ENCODE measurements around the gene SCN11A.
"Not testable (repeated sequence)": the region's sequence is repeated elsewhere in the genome, so short reads cannot be mapped to it uniquely, and the experiment has no call there.

SCN11A gene

DNA sequence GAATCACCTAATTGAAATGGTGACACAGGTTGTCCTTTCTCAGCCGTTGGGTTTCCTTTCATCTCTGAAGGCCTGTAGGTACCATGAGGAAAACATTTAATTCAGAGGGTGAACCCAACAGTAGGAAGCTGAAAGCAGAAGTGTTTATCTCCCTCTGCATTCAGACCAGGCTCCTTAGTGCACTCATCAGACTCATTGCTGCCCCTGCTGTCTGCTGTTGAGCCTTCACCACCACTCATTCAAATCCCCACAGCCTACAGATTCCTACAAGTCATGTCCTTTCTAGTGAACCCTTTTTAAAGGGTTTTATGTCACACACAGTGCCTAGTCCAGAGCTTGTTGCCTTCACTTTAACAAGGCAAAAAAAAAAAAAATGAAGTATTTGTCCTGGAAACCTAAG lies 13.5 kb upstream of the SCN11A start:
- peak; percentile 53 for DNase-seq (ENCODE audit: low spot score)

GRCh38 chr3:39064646-39065045 lies 12.9 kb upstream of the SCN11A start:
- DNase-seq (ENCODE audit: low spot score), result no peak

DNA sequence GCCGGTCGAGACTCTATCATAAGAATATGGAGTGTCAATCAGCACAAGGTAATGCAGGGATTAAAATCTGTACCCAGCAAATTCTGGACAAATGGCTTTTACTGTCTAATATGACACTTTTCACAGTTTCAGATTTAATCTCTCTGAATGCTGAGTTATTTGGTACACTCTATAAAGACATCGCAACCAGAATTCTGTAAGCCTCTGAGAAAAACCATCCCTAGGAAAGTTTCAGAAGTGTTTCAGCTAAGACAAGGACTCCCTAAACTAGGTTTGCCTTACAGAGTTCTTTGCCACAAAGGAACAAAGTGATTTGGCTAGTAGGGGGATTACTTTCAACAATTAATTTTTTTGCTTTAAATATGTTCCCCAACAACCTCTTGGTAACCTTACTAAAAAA lies 11.4 kb upstream of the SCN11A start:
- DNase-seq (ENCODE audit: low spot score), result no peak

DNA sequence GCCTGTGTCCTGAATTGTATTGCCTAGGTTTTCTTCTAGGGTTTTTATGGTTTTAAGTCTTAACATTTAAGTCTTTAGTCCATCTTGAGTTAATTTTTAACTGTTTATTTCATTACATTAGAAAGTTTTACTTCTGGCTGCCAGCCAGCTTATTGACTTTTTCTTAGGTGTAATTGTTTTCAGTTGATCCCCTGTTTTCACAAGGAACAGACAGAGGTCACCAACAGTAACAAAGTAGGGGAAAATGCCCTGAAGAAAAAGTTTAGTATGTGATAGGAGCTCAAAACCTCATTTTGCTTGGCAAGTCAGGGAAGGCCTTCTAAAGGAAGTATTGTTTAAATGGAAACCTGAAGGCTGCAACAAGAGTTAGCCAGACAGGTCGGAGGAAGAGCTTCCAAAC lies 10.4 kb upstream of the SCN11A start:
- DNase-seq (ENCODE audit: low spot score), result no peak

DNA sequence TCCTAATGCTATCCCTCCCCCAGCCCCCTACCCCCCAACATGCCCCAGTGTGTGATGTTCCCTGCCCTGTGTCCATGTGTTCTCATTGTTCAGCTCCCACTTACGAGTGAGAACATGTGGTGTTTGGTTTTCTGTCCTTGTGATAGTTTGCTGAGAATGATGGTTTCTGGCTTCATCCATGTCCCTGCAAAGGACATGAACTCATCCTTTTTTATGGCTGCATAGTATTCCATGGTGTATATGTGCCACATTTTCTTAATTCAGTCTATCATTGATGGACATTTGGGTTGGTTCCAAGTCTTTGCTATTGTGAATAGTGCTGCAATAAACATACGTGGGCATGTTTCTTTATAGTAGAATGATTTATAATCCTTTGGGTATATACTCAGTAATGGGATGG lies 9.5 kb upstream of the SCN11A start:
- not testable (repeated sequence) for DNase-seq (ENCODE audit: low spot score)

DNA sequence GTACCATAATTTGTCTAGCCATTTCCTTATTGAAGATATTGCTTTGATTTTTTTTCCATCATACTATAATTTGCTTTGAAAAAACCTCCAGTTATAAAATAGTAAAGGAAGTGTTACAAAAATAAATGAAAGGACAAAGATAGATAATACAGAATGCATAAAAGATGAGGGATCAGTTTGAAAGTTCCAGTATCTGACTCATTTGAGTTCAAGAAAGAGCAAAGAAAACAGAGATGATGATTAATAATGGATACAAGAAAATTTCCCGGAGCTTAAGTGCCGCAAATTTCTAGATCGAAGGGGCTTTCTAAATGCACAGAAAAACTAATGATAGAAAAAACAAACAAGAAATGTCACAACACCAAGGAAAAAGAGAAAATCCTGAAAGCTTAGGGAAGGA lies 4.4 kb upstream of the SCN11A start:
- no peak for DNase-seq (ENCODE audit: low spot score)

DNA sequence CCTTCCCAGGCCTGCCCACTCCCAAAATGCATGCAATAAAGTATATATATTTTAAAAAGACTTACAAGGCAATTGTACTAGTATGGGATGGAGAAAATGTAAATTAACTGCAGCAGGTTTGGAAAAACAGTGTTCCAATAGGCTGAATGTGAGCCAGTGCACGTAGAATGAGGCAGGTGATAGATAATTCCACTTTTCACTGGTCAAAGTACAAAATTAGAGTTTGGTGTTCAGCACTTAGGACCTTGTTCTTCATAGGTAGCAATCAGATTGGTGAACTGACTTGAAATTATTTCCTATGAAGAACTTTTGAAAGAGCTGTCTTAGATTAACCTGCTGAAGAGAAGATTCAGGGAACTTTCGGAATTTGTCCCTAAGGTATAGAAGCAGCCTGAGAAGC lies 2.0 kb upstream of the SCN11A start:
- DNase-seq (ENCODE audit: low spot score), result no peak

GRCh38 chr3:39052583-39052982 lies 839 bp upstream of the SCN11A start:
- DNase-seq (ENCODE audit: low spot score), result peak; percentile 5

GRCh38 chr3:39050029-39050428 lies 1.7 kb downstream of the SCN11A start:
- no peak for DNase-seq (ENCODE audit: low spot score)

DNA sequence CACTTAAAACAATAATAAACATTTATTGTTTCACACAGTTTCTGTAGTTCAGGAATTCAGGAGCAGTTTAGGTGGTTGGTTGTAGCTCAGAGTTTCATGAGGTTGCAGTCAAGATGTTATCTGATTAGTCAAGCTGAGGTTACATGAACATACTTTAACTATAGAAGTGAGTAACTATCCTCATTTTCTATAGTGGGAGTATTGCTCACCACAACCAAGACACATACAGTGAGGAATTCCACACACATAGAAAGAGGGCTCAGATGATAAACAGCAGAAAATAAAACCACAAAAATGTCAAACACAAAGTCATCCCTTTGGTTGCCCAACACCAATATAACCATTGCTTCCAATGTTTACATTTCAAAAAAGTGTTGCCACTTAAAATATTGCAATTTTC lies 13.6 kb downstream of the SCN11A start:
- no peak for DNase-seq (ENCODE audit: low spot score)

GRCh38 chr3:39029556-39029955 lies 22.2 kb downstream of the SCN11A start:
- DNase-seq (ENCODE audit: low spot score), result no peak

DNA sequence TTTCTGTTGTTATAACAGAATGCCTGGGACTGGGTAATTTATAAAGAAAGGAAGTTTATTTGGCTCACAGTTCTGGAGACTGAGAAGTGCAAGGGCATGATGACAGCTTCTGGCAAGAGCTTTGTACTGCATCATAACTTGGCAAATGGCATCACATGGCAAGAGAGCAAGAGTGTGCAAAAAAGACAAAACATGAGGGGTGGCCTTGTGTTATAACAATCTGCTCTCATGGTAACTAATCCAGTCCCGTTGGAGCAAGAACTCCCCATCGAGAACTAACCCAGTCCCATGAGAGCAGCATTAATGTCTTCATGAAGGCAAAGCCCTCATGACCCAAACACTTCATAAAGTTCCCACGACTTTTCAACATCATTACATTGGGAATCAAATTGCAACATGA lies 23.2 kb downstream of the SCN11A start:
- no peak for DNase-seq (ENCODE audit: low spot score)

- no peak for DNase-seq (ENCODE audit: low spot score)
These were observed 26.3 kb downstream of the SCN11A start for GRCh38 chr3:39025222-39025970.

DNA sequence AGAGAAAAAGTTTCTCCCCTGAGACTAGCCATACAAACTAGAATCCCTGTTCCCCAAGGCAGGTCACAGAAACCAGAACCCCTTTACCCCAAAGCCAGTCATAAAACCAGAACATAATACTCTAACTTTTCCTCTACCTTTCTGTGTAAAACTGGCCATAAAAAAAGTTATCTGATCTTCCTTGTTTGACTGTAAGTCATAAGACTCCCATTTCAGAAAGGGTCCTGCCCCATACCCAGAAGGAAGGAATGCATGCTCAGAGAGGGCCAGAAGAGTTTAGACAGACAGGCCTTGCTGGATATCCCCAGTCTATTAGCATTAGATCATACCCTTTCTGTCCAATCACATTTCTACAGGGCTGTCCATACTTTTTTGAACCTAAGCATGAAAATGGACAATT lies 27.2 kb downstream of the SCN11A start:
- no peak for DNase-seq (ENCODE audit: low spot score)

DNA sequence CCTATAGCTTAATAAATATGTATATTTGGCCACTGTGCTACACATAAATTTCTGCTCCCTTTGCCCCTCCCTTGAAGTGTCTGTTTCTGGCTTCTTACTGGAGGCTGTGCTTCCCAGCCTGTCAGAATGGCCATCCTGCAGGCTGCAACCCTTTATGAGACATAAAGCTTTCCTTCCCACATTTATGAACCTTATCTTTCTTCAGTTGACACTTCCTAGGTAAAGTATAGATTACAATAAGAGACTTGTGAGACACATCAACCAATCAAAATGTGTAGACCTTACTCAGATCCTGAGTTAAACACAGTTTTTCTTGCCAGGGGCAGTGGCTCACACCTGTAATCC lies 29.5 kb downstream of the SCN11A start:
- no peak for DNase-seq (ENCODE audit: low spot score)

- DNase-seq (ENCODE audit: low spot score), result no peak
These were observed 30.1 kb downstream of the SCN11A start for GRCh38 chr3:39021465-39022285.

GRCh38 chr3:39021029-39021428 lies 30.7 kb downstream of the SCN11A start:
- DNase-seq (ENCODE audit: low spot score), result no peak

DNA sequence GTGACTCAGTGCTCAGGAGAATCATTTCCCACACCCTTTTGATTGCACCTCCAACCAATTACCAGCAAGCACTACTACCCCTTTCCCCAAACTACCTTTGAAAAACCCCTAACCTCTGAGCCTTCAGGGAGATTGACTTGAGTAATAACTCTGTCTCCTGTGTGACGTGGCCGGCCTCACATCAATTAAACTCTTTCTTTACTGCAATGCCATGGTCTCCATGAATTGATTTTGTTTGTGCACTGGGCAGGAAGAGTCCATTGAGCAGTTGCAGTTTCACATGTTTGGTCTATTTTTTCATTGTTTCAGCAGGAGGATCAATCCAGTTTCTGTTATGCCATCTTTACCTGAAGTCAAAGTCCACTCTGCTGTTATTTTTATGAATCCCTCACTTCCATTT lies 32.4 kb downstream of the SCN11A start:
- DNase-seq (ENCODE audit: low spot score), result no peak

GRCh38 chr3:39015418-39015817 lies 36.3 kb downstream of the SCN11A start:
- DNase-seq (ENCODE audit: low spot score), result no peak

DNA sequence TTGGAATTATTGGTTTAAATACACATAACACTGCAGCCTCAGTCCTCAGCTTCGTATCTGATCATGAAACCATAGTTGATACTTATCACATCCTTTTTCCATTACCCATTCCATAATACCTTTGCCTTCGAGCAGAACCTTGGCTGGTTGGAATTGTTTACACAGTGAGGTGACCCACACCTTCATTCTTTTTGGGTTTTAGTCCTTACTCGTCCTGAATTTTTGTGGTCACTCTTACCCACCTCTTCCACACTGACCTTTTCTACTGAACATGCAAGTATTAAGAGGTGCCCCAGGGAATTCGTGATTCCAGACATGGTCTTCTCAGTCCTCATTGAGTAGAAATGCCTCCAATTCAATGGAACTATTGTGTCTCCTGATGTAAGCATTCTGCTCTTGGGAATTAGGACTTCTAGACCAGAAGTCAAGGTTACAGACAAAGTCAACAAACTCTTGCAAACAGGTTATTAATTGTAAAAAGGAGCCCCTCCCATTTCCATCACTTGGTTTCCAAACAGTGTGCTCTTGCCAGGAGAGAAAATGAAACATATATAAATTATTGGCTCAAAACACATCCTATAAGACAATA lies 37.7 kb downstream of the SCN11A start:
- DNase-seq (ENCODE audit: low spot score), result no peak

- no peak for DNase-seq (ENCODE audit: low spot score)
These were observed 38.5 kb downstream of the SCN11A start for GRCh38 chr3:39013289-39013688.

DNA sequence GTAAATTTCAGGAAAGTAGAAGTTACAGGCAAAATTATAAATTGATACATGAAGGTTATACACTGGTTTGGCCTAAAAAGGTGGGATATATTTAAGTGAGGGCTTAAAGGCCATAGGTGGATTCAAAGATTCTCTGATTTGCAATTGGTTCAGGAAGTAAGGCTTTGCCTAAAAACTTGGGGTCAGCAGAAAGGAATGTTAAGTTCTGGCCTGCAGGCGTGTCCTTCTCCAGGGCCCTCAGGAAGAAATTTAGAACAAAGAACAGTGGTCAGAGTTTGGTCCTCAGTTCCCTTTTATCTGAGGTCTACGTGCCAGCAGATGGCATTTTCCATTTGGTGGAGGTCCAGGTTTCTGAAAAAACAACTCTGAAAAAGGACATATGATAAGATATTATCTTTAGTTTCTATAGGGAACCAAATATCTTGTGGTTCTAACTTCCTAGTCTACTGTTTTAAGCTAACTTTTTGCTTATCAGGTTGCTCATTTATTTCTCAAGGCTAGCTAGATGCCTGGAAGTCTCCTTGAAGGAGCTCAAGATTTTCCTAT lies 40.5 kb downstream of the SCN11A start:
- DNase-seq (ENCODE audit: low spot score), result no peak

DNA sequence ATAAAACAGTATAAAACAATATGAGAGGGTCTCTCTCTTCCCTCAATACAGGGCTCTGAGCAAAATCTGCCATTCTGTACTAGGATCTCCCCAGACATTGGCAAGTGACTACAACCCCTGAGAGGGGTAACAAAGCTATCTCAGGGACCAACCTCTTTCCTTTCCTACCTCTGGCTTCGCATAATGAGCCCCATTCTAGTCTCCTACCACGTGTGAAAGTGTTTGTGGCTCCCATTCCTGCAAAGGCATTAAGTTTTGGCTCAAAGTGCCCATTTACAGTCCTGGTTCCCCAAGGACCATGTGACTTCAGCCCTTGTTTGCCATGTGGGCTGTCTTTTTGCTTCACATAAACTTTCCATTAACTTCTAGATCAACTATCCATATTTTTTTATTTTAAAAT lies 46.4 kb downstream of the SCN11A start:
- DNase-seq (ENCODE audit: low spot score), result no peak
